IPS-20b (cell line): ENCODE data around the gene USP32.

Experiments used
- H3K27ac ChIP-seq: one replicate; pipeline ENCODE4 v1.5.1; 2013; ENCODE audit warnings: low read length
- H3K27me3 ChIP-seq: 2 replicates; pipeline ENCODE4 v1.6.1; 2013; ENCODE audit warnings: mild to moderate bottlenecking, low read length, inconsistent platforms; ENCODE audit not compliant: insufficient read depth
- H3K36me3 ChIP-seq: 2 replicates; pipeline ENCODE4 v1.6.1; 2013; ENCODE audit warnings: low read depth, mild to moderate bottlenecking, inconsistent platforms, low read length, moderate library complexity; ENCODE audit not compliant: insufficient read depth
- H3K4me1 ChIP-seq: 2 replicates; pipeline ENCODE4 v1.6.1; 2013; ENCODE audit warnings: mild to moderate bottlenecking, control low read depth, inconsistent platforms, low read length, moderate library complexity; ENCODE audit not compliant: insufficient read depth
- H3K4me3 ChIP-seq: 2 replicates; pipeline ENCODE4 v1.5.1; 2013; ENCODE audit warnings: mild to moderate bottlenecking, low read length, inconsistent platforms
- H3K9ac ChIP-seq: 2 replicates; pipeline ENCODE4 v1.6.1; 2013; ENCODE audit warnings: low read depth, mild to moderate bottlenecking, inconsistent platforms, low read length, moderate library complexity
- H3K9me3 ChIP-seq: 2 replicates; pipeline ENCODE4 v1.6.1; 2013; ENCODE audit warnings: mild to moderate bottlenecking, low read depth, low read length, inconsistent platforms; ENCODE audit not compliant: insufficient read depth

The USP32 gene

GRCh38 chr17:60303406-60304099 is 88.4 kb downstream of the USP32 start:
- Histone ChIP-seq H3K36me3 (peaks cover 11% of the 10 kb centered on the region), H3K9ac (no peak overlapping the region), H3K4me1 (peaks cover 10% of the 10 kb centered on the region; the same call in 1 of the 2 replicates), H3K4me3 (no peak overlapping the region), H3K27ac (no peak overlapping the region), H3K27me3 (no peaks in the 10 kb centered on the region), H3K9me3 (no peaks in the 10 kb centered on the region)

GRCh38 chr17:60301649-60302048 is 90.3 kb downstream of the USP32 start:
- H3K27me3 ChIP-seq, result no peaks in the 10 kb centered on the region
- H3K9ac ChIP-seq, result no peak overlapping the region
- H3K9me3 ChIP-seq, result no peaks in the 10 kb centered on the region
- H3K4me1 ChIP-seq, result peaks cover 10% of the 10 kb centered on the region; the same call in 1 of the 2 replicates
- H3K27ac ChIP-seq, result no peak overlapping the region
- H3K4me3 ChIP-seq, result no peak overlapping the region
- peaks cover 11% of the 10 kb centered on the region for H3K36me3 ChIP-seq

GRCh38 chr17:60300949-60301348 is 91.0 kb downstream of the USP32 start:
- no peaks in the 10 kb centered on the region for H3K27me3 ChIP-seq
- H3K9ac ChIP-seq, result no peak overlapping the region

GRCh38 chr17:60300011-60300410 is 91.9 kb downstream of the USP32 start:
- Histone ChIP-seq H3K36me3 (peaks cover 11% of the 10 kb centered on the region), H3K27me3 (no peaks in the 10 kb centered on the region), H3K9ac (no peak overlapping the region), H3K4me3 (no peak overlapping the region), H3K9me3 (no peaks in the 10 kb centered on the region), H3K27ac (no peak overlapping the region), H3K4me1 (peaks cover 10% of the 10 kb centered on the region; the same call in 1 of the 2 replicates)

More at GRCh38 chr17:60300949-60301348, 91.0 kb downstream of the USP32 start:
- Histone ChIP-seq H3K36me3 (peaks cover 11% of the 10 kb centered on the region), H3K27ac (no peak overlapping the region), H3K4me3 (no peak overlapping the region), H3K4me1 (peaks cover 10% of the 10 kb centered on the region; the same call in 1 of the 2 replicates), H3K9me3 (no peaks in the 10 kb centered on the region)

GRCh38 chr17:60297760-60298401 is 94.1 kb downstream of the USP32 start:
- H3K27me3 ChIP-seq, result no peaks in the 10 kb centered on the region
- no peak overlapping the region for H3K9ac ChIP-seq
- H3K27ac ChIP-seq, result no peak overlapping the region
- peaks cover 29% of the 10 kb centered on the region for H3K36me3 ChIP-seq
- no peaks in the 10 kb centered on the region for H3K9me3 ChIP-seq
- no peak overlapping the region for H3K4me3 ChIP-seq
- H3K4me1 ChIP-seq, result no peaks in the 10 kb centered on the region

- Histone ChIP-seq H3K27me3 (no peaks in the 10 kb centered on the region), H3K36me3 (peaks cover 24% of the 10 kb centered on the region), H3K9ac (no peak overlapping the region), H3K9me3 (no peaks in the 10 kb centered on the region), H3K27ac (no peak overlapping the region), H3K4me3 (no peak overlapping the region), H3K4me1 (no peaks in the 10 kb centered on the region)
These were observed 95.8 kb downstream of the USP32 start for GRCh38 chr17:60296177-60296576.

GRCh38 chr17:60293580-60294335 is 98.2 kb downstream of the USP32 start:
- Histone ChIP-seq H3K36me3 (peaks cover 37% of the 10 kb centered on the region), H3K4me1 (no peaks in the 10 kb centered on the region)

GRCh38 chr17:60292697-60293096 is 99.2 kb downstream of the USP32 start:
- H3K36me3 ChIP-seq, result peaks cover 47% of the 10 kb centered on the region
- no peak overlapping the region for H3K4me3 ChIP-seq
- no peaks in the 10 kb centered on the region for H3K9me3 ChIP-seq

More at GRCh38 chr17:60293580-60294335, 98.2 kb downstream of the USP32 start:
- Histone ChIP-seq H3K9ac (no peak overlapping the region), H3K27me3 (no peaks in the 10 kb centered on the region), H3K4me3 (no peak overlapping the region), H3K27ac (no peak overlapping the region), H3K9me3 (no peaks in the 10 kb centered on the region)

GRCh38 chr17:60284709-60285108 is 107.2 kb downstream of the USP32 start:
- no peak overlapping the region for H3K27ac ChIP-seq
- H3K4me1 ChIP-seq, result no peaks in the 10 kb centered on the region
- no peaks in the 10 kb centered on the region for H3K9me3 ChIP-seq
- no peak overlapping the region for H3K4me3 ChIP-seq
- no peak overlapping the region for H3K9ac ChIP-seq
- H3K27me3 ChIP-seq, result no peaks in the 10 kb centered on the region
- peaks cover 34% of the 10 kb centered on the region for H3K36me3 ChIP-seq

More at GRCh38 chr17:60292697-60293096, 99.2 kb downstream of the USP32 start:
- no peaks in the 10 kb centered on the region for H3K4me1 ChIP-seq
- H3K27ac ChIP-seq, result no peak overlapping the region
- H3K27me3 ChIP-seq, result no peaks in the 10 kb centered on the region
- no peak overlapping the region for H3K9ac ChIP-seq

GRCh38 chr17:60283816-60284215 is 108.1 kb downstream of the USP32 start:
- no peak overlapping the region for H3K9ac ChIP-seq
- no peaks in the 10 kb centered on the region for H3K27me3 ChIP-seq
- no peaks in the 10 kb centered on the region for H3K9me3 ChIP-seq
- H3K27ac ChIP-seq, result no peak overlapping the region
- H3K36me3 ChIP-seq, result peaks cover 28% of the 10 kb centered on the region
- H3K4me1 ChIP-seq, result no peaks in the 10 kb centered on the region
- H3K4me3 ChIP-seq, result no peak overlapping the region

GRCh38 chr17:60280673-60281072 is 111.3 kb downstream of the USP32 start:
- H3K27ac ChIP-seq, result no peak overlapping the region
- peaks cover 5% of the 10 kb centered on the region; the same call in 1 of the 2 replicates for H3K36me3 ChIP-seq

More at GRCh38 chr17:60280673-60281072, 111.3 kb downstream of the USP32 start:
- Histone ChIP-seq H3K4me3 (no peak overlapping the region), H3K9ac (no peak overlapping the region), H3K9me3 (no peaks in the 10 kb centered on the region), H3K27me3 (no peaks in the 10 kb centered on the region), H3K4me1 (no peaks in the 10 kb centered on the region)
